Measurements from ENCODE around the gene CKMT2. TPM values are rescaled to one million over a fixed set of nuclear protein-coding genes. Genes with fewer than 3 reads are reported as not detected.

Gene CKMT2
- total RNA-seq, 1 experiment from 2014 or later = 1.8 TPM

- TF ChIP-seq, protein P1, sequence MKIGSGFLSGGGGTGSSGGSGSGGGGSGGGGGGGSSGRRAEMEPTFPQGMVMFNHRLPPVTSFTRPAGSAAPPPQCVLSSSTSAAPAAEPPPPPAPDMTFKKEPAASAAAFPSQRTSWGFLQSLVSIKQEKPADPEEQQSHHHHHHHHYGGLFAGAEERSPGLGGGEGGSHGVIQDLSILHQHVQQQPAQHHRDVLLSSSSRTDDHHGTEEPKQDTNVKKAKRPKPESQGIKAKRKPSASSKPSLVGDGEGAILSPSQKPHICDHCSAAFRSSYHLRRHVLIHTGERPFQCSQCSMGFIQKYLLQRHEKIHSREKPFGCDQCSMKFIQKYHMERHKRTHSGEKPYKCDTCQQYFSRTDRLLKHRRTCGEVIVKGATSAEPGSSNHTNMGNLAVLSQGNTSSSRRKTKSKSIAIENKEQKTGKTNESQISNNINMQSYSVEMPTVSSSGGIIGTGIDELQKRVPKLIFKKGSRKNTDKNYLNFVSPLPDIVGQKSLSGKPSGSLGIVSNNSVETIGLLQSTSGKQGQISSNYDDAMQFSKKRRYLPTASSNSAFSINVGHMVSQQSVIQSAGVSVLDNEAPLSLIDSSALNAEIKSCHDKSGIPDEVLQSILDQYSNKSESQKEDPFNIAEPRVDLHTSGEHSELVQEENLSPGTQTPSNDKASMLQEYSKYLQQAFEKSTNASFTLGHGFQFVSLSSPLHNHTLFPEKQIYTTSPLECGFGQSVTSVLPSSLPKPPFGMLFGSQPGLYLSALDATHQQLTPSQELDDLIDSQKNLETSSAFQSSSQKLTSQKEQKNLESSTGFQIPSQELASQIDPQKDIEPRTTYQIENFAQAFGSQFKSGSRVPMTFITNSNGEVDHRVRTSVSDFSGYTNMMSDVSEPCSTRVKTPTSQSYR (CRISPR knock-in tag; IDR thresholded peaks at IDR 0.05) = no peak
- TF ChIP-seq ZNF317 (CRISPR knock-in tag; IDR thresholded peaks at IDR 0.05; ENCODE audit: borderline replicate concordance, low read depth) (no peak), ESRRA (CRISPR knock-in tag; IDR thresholded peaks at IDR 0.05; ENCODE audit: borderline replicate concordance) (no peak), TEAD4 (CRISPR knock-in tag; IDR thresholded peaks at IDR 0.05) (0 out of 2 replicates have a peak, but pooled peaks have one; percentile 31), ZNF416 (CRISPR knock-in tag; IDR thresholded peaks at IDR 0.05) (no peak), AFF4 (CRISPR knock-in tag; IDR thresholded peaks at IDR 0.05; ENCODE audit: borderline replicate concordance) (no peak), ZNF396 (CRISPR knock-in tag; IDR thresholded peaks at IDR 0.05; ENCODE audit: borderline replicate concordance) (no peak), FOXJ3 (CRISPR knock-in tag; IDR thresholded peaks at IDR 0.05; ENCODE audit: borderline replicate concordance) (no peak), ATF1 (CRISPR knock-in tag; IDR thresholded peaks at IDR 0.05) (no peak), RORB (CRISPR knock-in tag; IDR thresholded peaks at IDR 0.05) (no peak), ERG (CRISPR knock-in tag; IDR thresholded peaks at IDR 0.05) (no peak), NFE2L1 (CRISPR knock-in tag; IDR thresholded peaks at IDR 0.05) (no peak), OVOL2 (CRISPR knock-in tag; IDR thresholded peaks at IDR 0.05; ENCODE audit: borderline replicate concordance) (no peak), ZNF232 (CRISPR knock-in tag; IDR thresholded peaks at IDR 0.05) (0 out of 2 replicates have a peak, but pooled peaks have one; percentile 64), NR1H2 (CRISPR knock-in tag; IDR thresholded peaks at IDR 0.05) (no peak), CDX4 (CRISPR knock-in tag; IDR thresholded peaks at IDR 0.05; ENCODE audit: borderline replicate concordance) (no peak), NFYB (CRISPR knock-in tag; conservative IDR thresholded peaks at IDR 0.05; ENCODE audit: low read depth) (no peak), JAZF1 (CRISPR knock-in tag; IDR thresholded peaks at IDR 0.05) (no peak), SOX15 (CRISPR knock-in tag; IDR thresholded peaks at IDR 0.05) (no peak)
- TF ChIP-seq, protein P2, sequence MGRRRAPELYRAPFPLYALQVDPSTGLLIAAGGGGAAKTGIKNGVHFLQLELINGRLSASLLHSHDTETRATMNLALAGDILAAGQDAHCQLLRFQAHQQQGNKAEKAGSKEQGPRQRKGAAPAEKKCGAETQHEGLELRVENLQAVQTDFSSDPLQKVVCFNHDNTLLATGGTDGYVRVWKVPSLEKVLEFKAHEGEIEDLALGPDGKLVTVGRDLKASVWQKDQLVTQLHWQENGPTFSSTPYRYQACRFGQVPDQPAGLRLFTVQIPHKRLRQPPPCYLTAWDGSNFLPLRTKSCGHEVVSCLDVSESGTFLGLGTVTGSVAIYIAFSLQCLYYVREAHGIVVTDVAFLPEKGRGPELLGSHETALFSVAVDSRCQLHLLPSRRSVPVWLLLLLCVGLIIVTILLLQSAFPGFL (CRISPR knock-in tag; IDR thresholded peaks at IDR 0.05; ENCODE audit: borderline replicate concordance) = no peak
- TF ChIP-seq, protein P3, sequence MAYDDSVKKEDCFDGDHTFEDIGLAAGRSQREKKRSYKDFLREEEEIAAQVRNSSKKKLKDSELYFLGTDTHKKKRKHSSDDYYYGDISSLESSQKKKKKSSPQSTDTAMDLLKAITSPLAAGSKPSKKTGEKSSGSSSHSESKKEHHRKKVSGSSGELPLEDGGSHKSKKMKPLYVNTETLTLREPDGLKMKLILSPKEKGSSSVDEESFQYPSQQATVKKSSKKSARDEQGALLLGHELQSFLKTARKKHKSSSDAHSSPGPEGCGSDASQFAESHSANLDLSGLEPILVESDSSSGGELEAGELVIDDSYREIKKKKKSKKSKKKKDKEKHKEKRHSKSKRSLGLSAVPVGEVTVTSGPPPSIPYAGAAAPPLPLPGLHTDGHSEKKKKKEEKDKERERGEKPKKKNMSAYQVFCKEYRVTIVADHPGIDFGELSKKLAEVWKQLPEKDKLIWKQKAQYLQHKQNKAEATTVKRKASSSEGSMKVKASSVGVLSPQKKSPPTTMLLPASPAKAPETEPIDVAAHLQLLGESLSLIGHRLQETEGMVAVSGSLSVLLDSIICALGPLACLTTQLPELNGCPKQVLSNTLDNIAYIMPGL (CRISPR knock-in tag; IDR thresholded peaks at IDR 0.05) = peak; percentile 80; the same call in 1 of the 2 replicates
- TF ChIP-seq, protein P4, sequence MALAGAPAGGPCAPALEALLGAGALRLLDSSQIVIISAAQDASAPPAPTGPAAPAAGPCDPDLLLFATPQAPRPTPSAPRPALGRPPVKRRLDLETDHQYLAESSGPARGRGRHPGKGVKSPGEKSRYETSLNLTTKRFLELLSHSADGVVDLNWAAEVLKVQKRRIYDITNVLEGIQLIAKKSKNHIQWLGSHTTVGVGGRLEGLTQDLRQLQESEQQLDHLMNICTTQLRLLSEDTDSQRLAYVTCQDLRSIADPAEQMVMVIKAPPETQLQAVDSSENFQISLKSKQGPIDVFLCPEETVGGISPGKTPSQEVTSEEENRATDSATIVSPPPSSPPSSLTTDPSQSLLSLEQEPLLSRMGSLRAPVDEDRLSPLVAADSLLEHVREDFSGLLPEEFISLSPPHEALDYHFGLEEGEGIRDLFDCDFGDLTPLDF (CRISPR knock-in tag; IDR thresholded peaks at IDR 0.05) = no peak
- TF ChIP-seq, protein P5, sequence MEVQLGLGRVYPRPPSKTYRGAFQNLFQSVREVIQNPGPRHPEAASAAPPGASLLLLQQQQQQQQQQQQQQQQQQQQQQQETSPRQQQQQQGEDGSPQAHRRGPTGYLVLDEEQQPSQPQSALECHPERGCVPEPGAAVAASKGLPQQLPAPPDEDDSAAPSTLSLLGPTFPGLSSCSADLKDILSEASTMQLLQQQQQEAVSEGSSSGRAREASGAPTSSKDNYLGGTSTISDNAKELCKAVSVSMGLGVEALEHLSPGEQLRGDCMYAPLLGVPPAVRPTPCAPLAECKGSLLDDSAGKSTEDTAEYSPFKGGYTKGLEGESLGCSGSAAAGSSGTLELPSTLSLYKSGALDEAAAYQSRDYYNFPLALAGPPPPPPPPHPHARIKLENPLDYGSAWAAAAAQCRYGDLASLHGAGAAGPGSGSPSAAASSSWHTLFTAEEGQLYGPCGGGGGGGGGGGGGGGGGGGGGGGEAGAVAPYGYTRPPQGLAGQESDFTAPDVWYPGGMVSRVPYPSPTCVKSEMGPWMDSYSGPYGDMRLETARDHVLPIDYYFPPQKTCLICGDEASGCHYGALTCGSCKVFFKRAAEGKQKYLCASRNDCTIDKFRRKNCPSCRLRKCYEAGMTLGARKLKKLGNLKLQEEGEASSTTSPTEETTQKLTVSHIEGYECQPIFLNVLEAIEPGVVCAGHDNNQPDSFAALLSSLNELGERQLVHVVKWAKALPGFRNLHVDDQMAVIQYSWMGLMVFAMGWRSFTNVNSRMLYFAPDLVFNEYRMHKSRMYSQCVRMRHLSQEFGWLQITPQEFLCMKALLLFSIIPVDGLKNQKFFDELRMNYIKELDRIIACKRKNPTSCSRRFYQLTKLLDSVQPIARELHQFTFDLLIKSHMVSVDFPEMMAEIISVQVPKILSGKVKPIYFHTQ (CRISPR knock-in tag; IDR thresholded peaks at IDR 0.05) = no peak
These were observed 68.3 kb downstream of the CKMT2 start, which contains the start of gene ZCCHC9 (continued) for GRCh38 chr5:81301271-81302015.

All from WTC11 (cell line).